Brain pericyte (primary cell): Measurements from ENCODE around the gene NUDT16L1.

Experiments
- DNase-seq: peaks from one replicate; pipeline ENCODE4 v3.0.0-alpha.2; 2012; ENCODE audit warnings: low read depth, low spot score

Gene NUDT16L1

DNA sequence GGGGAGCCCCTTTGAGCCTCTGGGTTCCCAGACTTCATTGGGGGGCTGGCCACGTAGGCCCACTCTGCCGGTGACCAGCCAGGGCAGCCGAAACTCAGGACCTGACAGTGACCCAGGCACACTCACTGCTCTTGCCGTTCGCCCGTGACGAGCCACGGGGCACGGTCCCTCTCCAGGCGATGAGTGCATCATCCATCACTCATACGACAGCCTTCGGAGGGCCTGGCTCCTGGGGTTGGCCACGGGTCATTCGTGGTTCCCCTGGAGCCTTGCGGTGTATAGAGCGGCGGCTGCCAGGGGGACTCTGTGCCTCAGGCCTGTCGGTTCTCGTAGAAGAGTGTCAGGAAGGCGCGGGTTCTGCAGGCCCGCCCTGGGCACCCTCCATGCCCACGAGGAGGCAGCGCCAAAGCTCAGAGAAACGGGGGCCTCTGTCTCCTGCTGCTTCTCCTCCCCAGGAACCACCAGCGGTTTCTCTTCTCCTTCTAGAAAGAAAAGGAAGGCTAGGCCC is 11.2 kb upstream of the NUDT16L1 start:
- no peak for DNase-seq

DNA sequence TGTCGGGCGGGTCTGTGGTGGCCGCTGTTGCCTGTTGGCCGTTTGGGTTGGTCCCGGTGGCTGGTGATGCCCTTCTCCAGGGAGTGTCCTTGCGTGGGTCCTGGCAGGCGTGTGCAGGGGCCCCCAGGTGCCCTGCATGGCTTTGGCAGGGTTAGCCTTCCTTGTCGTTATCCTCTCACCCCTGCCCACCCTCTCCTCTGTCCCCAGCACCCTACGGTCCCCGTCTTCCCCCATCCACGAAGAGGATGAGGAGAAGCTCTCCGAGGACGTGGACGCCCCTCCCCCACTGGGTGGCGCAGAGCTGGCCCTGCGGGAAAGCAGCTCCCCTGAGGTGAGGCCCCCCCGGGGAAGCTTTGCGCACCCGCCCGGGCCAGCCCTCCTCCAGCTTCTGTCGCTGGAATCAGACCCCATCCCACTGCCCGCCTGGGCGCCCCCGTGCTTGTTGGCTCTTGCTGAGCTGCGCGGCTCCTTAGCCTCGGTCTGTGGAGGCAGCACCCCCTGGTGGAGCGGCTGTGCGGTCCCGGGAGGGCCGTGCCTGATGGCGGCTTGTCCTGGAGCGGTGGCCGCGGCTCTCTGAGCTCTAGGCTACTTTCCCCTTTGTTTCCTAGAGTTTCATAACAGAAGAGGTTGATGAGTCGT is 10.6 kb upstream of the NUDT16L1 start:
- no peak for DNase-seq

DNA sequence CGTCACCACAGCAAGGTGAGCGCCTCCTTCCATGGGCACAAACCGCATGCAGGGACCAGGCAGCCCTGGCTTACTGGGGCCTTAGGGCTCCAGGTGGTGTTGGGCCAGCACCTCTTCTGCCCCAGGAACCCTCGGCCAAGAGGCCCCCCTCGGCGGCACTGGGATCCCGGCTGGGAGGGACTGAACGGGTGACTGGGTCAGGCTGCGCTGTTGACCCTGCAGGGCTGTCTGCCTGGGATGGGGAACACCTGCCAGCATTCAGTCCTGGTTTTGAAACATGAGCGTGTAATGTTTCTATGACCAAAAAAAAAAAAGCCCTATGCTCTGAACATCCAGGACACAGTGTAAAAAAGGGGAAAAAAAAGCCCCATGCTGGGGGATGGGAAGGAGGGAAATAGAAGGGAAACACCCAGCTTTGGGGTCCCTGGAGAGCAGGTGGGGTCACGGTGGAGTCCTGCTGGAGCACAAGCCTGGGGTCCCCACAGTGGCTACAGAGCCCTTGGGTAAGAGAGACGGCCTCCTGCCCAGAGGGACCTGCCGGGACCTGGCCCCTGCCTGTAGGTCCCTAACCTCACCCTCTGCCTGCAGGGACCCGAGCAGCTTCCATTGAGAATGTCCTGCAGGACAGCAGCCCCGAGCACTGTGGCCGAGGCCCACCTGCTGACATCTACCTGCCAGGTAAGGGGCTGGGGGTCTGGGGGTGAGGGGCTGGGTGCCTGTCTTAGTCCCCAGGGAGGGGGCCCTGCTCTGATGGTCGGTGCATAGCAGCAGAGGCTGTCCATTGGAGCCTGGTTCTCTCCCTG is 9.9 kb upstream of the NUDT16L1 start:
- no peak for DNase-seq

DNA sequence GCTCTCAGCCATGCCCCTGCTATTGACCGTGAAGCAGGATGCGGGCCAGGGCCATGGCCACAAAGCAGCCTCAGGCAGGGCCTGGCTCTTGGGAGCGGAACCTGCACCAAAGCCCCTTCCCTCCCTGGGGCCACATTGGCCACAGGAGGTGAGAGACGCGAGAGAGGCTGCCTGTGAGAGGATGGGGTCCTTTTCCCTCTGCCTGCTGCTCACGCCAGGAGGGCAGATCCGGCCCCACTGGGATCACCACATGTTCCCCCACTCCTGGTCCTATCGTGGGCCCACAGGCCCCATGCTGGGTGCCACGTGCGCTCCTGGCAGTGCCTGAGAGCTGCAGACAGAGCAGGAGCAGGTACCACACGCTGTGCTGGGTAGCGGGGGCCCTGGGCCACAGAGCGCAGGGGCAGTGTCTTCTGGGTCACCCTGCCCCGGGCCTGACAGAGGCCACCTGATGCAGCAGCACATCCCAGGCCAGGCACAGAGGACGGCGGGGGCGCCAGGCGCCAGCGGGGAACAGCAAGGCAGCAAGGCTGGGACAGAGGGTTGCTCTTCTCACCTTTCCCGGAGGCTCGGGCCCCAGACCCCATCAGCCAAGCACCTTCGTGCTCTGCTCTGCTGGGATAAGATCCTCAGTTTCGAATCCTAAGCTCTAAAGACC is 9.2 kb upstream of the NUDT16L1 start:
- no peak for DNase-seq

DNA sequence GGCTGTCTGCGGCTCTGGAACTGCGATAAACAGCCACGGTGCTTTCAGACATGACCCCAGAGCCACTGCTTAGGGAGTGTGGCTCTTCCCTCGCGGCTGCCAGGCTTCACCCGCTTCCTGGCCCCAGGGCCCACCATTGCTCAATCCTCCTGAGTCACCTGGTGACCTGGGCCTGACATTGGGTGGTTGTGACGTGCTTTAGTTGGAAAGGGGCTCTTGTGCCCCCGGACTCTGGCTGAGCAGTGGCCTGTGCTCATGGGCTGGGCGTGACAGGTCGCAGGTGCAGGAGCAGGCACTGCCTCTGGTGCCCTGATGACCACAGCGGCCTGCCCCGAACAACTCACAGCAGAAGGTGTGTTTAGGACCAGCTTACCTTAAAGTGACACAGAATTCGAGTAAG is 8.6 kb upstream of the NUDT16L1 start:
- DNase-seq: no peak

DNA sequence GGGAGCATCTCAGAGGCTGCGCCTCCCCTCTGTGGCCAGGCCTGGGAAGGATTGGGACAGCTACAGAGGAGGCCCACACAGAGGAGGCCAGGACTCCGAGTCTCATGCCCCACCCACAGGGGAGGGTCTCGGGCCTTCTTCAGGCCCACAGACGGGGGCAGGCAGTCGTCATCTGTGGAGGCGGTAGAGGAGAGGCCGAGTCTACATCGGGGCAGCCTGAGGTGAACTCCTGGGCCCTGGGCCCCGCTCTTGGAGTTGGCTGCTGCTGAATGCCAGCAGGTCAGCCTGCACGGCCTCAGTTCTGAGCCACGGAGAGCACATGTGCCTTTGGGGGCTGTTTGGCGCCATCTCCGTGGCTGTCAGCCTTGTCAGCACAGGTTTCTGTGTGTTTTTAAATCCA is 8.1 kb upstream of the NUDT16L1 start:
- no peak for DNase-seq

DNA sequence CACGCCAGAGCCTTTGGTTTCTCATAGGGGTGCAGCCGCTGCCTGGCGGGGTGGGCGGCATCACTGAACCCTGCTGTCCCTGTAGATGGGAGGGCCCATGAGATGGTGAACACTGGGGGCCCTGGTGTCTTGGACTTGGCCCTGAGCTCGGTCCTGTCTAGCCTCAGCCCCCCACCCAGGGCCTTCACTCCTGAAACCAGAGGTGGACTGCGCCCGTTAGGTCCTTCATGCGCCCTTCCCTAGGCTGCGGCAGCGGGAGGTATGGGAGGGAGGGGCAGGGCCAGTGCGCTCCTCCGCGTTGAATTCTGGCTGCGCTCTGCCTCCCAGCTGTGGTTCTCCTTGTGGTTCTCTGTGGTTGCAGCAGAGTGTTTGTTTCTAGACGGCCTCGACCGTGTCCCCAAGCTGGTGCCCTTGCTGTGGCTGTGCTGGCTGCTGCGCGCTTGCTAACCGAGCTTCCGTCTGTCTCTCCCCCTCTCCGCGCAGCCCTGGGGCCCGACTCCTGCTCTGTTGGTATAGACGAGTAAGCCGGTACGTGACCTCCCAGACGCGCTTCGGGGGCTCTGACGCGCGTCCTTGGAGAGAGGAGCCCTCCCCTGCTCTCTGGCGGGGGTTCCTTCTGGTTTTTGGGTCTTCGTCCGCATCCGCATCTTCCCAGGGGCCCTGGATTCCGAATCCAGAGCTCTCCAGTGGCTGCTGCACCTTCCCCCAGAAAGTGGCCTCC is 7.4 kb upstream of the NUDT16L1 start:
- no peak for DNase-seq

DNA sequence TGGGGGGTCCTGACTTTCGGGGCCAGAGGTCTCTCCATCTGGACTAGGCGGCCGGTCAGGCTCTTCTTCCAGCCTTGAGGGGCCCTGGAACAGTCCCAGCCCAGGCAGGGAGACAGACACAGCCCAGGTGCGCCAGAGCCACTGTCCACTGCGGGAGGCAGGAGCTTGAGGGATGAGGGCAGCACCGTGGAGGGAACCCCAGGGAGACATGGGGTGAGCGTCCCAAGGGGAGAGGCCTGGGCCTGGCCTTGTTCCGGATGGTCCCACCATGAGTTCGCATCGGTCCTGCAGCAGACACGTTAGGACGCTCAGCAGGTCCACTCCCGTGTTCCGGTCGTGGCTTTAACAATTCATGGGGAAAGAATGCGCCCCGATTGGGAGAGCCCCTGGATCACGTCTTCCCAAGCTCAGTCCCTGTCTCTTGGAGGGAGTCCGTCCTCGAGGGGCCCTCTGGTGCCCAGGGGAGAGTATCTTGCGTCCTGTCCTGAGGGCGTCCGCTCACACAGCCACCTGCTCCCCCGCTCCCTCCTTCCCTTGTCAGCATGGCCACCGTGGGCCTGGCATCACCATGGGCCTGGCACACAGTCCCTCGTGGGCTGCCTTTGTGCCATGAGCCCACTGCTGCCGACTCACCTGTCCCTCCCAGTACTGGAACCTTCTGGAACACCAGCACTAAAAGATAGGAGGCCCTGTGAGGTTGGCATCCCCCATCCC is 6.7 kb upstream of the NUDT16L1 start:
- no peak for DNase-seq

DNA sequence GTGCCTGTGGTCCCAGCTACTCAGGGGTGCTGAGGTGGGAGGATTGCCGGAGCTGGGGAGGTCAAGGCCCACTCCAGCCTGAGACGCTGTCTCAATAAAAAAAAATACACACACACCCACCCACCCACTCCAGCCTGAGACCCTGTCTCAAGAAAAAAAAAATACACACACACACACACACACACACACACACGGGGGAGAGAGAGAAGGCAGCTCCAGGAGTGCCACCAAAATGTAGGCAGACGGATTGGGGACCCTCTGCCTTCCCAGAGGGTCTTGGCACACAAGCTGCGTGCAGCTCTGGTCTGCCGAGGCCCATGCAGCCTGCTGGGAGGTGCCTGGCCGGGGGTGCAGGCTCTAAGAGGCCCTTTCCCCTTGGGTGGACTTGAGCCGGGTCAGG is 5.9 kb upstream of the NUDT16L1 start:
- no peak for DNase-seq

DNA sequence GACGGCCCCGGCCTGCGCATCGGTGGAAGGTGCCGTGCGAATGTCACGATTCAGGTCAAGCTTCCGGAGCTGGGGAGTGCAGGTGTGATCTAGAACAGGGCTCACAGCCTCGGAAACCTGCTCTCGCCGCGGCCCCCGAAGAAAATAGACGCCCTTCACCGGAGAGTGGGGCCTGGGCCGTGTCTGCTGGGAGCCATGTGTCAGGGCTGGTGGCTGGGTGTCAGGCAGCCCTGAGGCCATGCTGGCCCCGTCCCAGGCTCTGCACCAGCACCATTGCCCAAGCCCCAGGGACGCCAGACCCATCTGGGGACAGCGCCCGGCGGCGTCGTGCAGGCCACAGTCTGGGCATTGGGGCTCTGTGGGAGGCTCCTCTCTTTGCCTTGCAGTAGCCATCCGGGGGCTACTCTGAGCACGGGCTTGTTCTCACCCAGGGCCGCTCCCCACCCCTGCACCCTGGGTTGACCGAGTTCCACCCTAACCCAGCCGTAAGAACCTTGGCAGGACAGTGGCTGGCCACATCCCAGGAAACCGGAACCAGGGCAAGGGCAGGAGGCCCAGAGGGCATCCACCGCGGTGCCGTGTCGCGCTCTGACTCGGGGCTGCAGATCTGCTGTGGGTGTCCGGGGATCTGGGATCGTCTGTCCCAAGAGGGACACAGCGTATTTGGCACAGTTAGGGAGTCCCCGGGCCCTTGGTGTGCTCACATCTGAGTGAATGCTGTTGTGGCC is 5.3 kb upstream of the NUDT16L1 start:
- no peak for DNase-seq

DNA sequence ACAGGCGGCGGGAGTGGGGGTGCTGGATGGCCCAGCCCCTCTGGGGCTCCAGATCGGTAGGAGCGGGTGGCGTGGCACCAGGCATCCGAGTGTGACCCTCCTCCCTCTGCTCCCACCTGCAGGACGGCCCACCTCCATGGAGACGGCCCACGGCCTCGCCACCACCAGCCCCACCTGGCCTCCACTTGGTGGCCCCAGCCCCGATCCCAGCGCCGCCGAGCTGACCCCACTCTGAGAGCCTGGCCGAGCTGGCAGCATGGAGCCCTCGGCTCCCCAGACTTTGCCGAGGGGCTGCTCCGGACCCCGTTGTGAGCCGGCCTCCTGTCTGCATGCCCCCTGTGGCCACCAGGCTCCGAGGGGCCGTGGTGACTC is 4.7 kb upstream of the NUDT16L1 start:
- DNase-seq: no peak

DNA sequence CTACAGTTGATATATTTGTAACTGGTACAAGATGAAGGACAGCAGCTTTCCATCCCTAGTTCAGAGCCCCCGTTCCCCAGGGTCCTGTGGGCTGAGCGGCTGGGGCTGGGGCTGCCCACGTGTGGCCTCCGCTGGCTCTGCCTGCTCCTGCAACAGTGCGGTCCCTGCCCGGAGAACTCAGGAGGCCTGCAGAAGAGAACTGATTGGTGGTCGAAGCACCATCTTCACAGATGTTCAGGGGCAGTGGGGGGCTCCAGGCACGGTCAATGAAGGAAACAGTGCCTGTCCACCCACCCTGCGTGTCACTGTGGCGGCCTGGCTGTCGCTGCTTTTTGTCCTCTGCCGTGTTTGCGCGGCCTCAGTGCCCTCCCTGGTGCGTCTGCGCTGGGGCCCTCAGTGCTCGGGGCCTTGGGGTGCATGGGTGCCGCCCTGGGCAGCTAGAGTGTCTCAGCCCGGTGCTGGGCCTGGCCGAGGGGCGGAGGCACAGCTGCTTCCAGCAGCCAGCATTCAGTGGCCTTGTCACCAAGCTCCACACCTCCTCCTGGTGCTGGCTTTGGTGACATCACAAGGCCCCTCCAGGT is 4.2 kb upstream of the NUDT16L1 start:
- DNase-seq: no peak

DNA sequence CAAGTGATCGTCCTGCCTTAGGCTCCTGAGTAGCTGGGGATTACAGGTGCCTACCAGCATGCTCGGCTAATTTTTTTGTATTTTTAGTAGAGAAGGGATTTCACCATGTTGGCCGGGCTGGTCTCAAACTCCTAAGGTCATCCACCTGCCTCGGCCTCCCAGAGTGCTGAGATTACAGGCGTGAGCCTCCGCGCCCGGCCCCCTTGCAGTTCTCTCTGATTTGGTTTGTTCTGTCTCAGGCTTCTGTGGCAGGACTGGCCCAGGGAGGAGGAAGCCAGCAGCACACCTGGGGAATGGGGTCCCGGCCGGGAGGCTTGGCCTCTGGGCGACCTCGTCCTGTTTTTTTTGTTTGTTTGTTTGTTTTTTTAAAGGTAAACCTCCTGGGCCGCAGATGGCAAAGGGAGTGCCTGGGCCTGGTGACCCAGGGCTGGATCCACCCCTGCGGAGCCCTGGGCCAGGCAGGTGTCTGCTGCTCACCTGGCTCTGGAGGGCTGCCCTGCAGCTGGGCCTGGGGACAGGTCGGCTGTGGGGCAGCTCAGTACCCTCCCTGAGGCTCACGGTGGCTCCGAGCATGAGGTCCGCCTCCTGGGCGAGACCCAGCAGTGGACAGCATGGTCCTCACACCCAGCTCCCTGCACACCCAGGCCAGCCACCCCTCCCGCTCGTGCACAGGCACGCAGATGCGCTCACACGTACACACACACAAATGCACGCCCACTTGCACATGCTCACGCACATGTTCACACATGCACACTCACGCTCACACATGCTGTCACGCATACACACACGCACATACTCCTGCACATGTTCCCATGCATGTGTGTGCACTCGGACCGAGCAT is 3.3 kb upstream of the NUDT16L1 start:
- no peak for DNase-seq

DNA sequence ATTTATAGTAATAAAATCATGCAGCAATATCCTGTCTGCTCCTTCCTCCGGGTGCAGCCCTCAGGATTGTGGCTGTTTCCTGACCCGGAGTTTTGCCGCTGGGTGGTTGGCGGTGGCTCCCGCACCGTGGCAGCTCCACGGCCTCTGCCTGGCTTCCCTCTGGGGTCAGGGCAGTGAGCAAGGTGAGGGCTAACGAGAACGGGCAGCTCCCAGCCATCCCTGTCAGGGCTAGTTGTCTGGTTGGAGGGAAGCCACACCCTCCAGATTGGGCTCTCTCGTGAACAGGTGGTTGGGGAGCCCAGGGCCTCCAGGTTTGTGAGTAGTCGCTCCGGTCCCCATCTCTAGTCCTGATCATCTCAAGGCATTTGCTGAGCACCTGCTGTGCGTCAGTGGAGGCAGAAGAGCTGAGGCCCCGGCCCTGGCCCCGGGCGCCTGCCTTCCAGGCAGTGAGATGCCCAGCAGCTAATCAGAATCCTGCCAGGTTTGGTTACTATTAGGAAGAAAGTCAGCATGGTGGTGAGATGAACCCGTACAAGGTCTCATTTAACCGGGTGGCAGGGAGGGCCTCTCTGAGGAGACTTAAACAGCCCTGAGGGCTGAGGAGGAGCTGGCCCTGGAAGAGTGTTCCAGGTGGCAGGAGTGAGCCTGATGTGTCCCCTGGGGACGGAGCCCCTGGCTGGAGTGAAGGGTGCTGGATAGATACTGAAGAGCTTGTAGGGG is 2.3 kb upstream of the NUDT16L1 start:
- no peak for DNase-seq

DNA sequence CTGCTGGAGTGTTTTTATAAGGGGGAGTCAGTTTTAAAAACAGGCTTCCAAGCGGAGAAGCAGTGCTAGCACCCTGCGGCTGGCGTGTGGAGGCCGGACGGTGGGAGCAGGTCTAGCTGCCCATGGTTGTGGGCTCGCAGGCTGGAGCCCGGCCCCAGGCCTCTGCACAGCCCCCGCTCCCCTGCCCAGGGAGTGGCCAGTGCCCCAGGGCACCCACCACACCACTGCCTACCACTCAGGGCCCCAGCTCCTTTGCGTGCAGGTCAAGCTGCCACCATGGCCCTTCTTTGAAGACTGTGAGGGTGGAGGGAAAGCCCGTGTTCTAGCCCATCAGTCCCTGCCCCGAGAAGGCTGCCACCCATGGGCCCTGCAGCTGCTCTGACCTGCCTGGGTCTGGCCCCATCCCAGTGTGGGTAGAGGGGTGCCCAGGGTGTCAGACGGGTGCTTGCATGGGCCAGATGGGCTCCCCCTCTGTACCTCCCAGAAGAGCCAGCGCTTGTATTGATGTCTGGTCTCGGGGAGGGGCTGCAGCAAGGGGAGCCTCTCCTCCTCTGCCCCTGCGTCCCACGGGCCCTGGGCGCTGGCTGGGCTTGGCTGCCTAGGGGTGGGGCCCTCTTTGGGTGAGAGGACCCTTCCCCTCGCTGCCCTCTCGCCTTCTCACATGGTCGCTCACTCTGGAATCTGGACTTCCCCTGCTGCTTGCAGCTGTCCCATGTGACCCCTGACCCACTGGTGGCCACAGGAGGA is 1.5 kb upstream of the NUDT16L1 start:
- DNase-seq: no peak

DNA sequence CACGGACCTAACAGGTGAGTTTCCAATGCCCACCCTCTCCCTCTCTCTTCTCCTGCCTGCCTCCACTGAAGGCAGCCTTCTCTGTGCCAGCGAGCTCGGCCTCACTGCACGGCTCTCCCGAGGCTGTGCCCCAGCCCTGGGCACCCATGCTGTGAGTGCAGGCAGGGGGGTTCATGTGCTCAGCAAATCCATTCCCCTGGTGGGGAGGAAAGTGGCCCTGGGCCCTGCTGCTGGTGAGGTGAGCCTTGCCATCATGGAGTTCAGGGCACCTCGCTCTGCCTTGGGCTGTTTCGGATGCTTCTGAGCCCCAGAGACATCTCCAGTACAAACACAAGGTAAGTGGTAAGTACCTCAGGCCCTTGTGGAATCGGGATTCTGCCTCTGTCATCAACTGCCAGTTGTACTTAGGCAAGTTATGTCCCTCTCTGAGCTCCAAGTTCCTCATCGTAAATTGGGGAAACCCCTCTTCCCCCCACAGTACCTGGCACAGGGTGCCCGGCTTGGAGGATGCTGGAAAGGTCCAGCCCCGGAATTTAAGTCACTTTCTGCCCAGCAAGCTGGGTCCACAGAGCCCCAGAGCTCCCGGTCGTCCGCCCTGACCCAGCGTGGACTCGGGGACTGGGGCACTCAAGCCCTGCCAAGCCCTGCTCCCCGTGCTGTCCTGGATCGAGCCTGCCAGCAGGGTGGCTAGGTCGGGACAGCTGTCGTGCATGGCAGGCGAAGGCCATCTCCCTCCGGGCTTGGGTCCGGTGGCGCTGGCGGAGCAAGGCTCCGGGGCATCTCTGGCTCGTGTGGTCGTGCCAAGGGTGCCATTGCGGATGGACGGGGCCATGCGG is 684 bp upstream of the NUDT16L1 start:
- no peak for DNase-seq

DNA sequence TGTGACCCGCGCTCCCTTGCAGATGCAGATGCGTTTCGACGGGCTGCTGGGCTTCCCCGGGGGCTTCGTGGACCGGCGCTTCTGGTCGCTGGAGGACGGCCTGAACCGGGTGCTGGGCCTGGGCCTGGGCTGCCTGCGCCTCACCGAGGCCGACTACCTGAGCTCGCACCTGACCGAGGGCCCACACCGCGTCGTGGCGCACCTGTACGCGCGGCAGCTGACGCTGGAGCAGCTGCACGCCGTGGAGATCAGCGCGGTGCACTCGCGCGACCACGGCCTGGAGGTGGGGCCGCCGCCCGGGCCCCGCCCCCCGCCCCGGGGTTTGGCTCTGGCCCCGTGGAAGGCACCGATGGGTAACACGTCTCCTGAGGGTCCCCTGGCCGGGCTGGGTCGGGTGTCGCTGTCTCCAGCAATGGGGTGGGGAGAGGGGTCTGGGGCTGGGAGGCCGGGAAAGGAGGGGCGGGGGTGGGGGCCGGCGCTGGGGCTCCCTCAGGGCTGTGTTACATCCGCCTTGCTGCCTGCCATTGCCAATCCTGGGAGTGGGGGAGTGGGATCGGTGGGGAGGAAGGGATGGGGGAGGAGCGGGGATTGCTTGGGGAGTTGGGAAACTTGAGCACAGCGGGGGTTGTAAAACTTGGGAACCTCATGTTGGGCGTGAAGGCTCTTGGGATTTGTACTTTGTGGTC is 737 bp downstream of the NUDT16L1 start:
- no peak for DNase-seq
